IMR-90 (cell line): ENCODE results near the gene NACC2.

Experiments
- BHLHE40 ChIP-seq: fragments of 150-350 bp; IDR thresholded peaks from 2 replicates; pipeline ENCODE4 v1.6.1; 2016; ENCODE audit warnings: mild to moderate bottlenecking, low read depth, low read length
- CEBPB ChIP-seq: IDR thresholded peaks from 2 replicates; pipeline ENCODE4 v1.6.1; 2012; ENCODE audit warnings: low read depth, low read length, improper control_type of control experiment
- CHD1 ChIP-seq: IDR thresholded peaks from 2 replicates; pipeline ENCODE4 v1.6.1; 2012; ENCODE audit warnings: low read depth, low read length, improper control_type of control experiment
- CTCF ChIP-seq: conservative IDR thresholded peaks from 2 replicates; pipeline ENCODE4 v1.5.1; 2012; ENCODE audit warnings: mild to moderate bottlenecking, low read depth, low read length, improper control_type of control experiment
- FOS ChIP-seq: fragments of 150-350 bp; IDR thresholded peaks from 2 replicates; pipeline ENCODE4 v1.6.1; 2016; ENCODE audit warnings: low read depth, low read length
- MAFK ChIP-seq: IDR thresholded peaks from 2 replicates; pipeline ENCODE4 v1.6.1; 2012; ENCODE audit warnings: low read depth, low read length, improper control_type of control experiment
- MXI1 ChIP-seq: IDR thresholded peaks from 2 replicates; pipeline ENCODE4 v1.6.1; 2012; ENCODE audit warnings: low read depth, mild to moderate bottlenecking, low read length, moderate library complexity, borderline replicate concordance
- POLR2A ChIP-seq: IDR thresholded peaks from 2 replicates; pipeline ENCODE4 v1.6.1; 2012; ENCODE audit warnings: mild to moderate bottlenecking, low read depth, low read length
- RAD21 ChIP-seq: IDR thresholded peaks from 2 replicates; pipeline ENCODE4 v1.6.1; 2012; ENCODE audit warnings: low read length, improper control_type of control experiment
- RFX5 ChIP-seq: IDR thresholded peaks from 2 replicates; pipeline ENCODE4 v1.8.0; 2012; ENCODE audit warnings: low read depth, mild to moderate bottlenecking, low read length, moderate library complexity
- SMC3 ChIP-seq: fragments of 150-350 bp; IDR thresholded peaks from 2 replicates; pipeline ENCODE4 v1.6.1; 2016; ENCODE audit warnings: low read depth, mild to moderate bottlenecking, antibody characterized with exemption, low read length, moderate library complexity

GRCh38 chr9:136050701-136051452 lies 44.2 kb downstream of the NACC2 start:
- TF ChIP-seq CTCF (no peak), POLR2A (no peak), RAD21 (no peak), CEBPB (no peak), MXI1 (no peak), RFX5 (no peak), CHD1 (no peak), SMC3 (no peak), MAFK (no peak), BHLHE40 (no peak), FOS (no peak)
